Panc1 (cell line): ENCODE results near the gene RNF145.

Experiments used
- POLR2AphosphoS5 ChIP-seq: IDR thresholded peaks from 2 replicates; pipeline ENCODE4 v1.6.1; 2012; ENCODE audit warnings: mild to moderate bottlenecking, low read depth, low read length, moderate library complexity
- SIN3A ChIP-seq: IDR thresholded peaks from 2 replicates; pipeline ENCODE4 v1.6.1; 2012; ENCODE audit warnings: low read depth, mild to moderate bottlenecking, low read length, moderate library complexity, borderline replicate concordance; ENCODE audit not compliant: insufficient read depth
- TCF7L2 ChIP-seq: IDR thresholded peaks from 2 replicates; pipeline ENCODE4 v1.6.1; 2011; ENCODE audit warnings: mild to moderate bottlenecking, low read depth, low read length, inconsistent platforms
- TF ChIP-seq, protein P1 (sequence below): fragments of 450-650 bp; IDR thresholded peaks from 2 replicates; pipeline ENCODE4 v1.5.1; 2017; ENCODE audit warnings: mild to moderate bottlenecking
- TF ChIP-seq, protein P2 (sequence below), 2 experiments: IDR thresholded peaks; 2 replicates each; pipeline ENCODE4 v1.6.1; 2011 to 2012; ENCODE audit warnings: low read depth in 2 of 2, control low read depth in 1 of 2, low read length in 1 of 2, mild to moderate bottlenecking in 1 of 2, moderate library complexity in 1 of 2; ENCODE audit not compliant: insufficient read depth in 1 of 2

DNA sequence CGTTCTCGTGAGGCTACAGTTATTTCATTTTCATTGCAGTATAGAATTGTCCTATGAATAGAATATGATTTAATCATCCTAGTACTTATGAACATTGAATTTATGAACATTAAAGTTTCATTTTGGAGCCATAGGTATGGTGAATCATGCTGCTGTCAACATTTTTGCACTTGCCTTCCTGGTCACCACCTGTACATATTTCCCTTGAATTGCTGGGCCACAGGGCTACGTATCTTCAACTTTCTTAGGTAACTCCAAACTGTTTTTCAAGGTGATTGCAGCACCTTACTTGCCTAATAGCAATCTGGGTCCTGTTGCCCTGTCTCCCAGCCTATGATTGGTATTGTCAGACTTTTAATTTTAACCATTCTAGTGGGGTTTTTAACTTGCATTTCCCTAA is 6.5 kb upstream of the RNF145 start:
- TF ChIP-seq TCF7L2 (no peak), POLR2AphosphoS5 (no peak), SIN3A (no peak)
- TF ChIP-seq, protein P1, sequence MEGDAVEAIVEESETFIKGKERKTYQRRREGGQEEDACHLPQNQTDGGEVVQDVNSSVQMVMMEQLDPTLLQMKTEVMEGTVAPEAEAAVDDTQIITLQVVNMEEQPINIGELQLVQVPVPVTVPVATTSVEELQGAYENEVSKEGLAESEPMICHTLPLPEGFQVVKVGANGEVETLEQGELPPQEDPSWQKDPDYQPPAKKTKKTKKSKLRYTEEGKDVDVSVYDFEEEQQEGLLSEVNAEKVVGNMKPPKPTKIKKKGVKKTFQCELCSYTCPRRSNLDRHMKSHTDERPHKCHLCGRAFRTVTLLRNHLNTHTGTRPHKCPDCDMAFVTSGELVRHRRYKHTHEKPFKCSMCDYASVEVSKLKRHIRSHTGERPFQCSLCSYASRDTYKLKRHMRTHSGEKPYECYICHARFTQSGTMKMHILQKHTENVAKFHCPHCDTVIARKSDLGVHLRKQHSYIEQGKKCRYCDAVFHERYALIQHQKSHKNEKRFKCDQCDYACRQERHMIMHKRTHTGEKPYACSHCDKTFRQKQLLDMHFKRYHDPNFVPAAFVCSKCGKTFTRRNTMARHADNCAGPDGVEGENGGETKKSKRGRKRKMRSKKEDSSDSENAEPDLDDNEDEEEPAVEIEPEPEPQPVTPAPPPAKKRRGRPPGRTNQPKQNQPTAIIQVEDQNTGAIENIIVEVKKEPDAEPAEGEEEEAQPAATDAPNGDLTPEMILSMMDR = no peak
- TF ChIP-seq, protein P2, sequence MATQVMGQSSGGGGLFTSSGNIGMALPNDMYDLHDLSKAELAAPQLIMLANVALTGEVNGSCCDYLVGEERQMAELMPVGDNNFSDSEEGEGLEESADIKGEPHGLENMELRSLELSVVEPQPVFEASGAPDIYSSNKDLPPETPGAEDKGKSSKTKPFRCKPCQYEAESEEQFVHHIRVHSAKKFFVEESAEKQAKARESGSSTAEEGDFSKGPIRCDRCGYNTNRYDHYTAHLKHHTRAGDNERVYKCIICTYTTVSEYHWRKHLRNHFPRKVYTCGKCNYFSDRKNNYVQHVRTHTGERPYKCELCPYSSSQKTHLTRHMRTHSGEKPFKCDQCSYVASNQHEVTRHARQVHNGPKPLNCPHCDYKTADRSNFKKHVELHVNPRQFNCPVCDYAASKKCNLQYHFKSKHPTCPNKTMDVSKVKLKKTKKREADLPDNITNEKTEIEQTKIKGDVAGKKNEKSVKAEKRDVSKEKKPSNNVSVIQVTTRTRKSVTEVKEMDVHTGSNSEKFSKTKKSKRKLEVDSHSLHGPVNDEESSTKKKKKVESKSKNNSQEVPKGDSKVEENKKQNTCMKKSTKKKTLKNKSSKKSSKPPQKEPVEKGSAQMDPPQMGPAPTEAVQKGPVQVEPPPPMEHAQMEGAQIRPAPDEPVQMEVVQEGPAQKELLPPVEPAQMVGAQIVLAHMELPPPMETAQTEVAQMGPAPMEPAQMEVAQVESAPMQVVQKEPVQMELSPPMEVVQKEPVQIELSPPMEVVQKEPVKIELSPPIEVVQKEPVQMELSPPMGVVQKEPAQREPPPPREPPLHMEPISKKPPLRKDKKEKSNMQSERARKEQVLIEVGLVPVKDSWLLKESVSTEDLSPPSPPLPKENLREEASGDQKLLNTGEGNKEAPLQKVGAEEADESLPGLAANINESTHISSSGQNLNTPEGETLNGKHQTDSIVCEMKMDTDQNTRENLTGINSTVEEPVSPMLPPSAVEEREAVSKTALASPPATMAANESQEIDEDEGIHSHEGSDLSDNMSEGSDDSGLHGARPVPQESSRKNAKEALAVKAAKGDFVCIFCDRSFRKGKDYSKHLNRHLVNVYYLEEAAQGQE (IDR thresholded peaks at IDR 0.05; ENCODE audit: insufficient read depth in 1 of 2, low read depth in 2 of 2, low read length in 1 of 2) = no peak
